Measurements from ENCODE around the gene GNPTG.

Gene GNPTG

GRCh38 chr16:1389762-1390161 lies 38.0 kb downstream of the GNPTG start:
- CTCF ChIA-PET: no interaction called here
- peaks cover 11% of the 10 kb centered on the region for H3K36me3 Mint-ChIP-seq
- no peaks in the 10 kb centered on the region for H3K27me3 Mint-ChIP-seq
- no peak for DNase-seq
- H3K4me1 Mint-ChIP-seq: no peaks in the 10 kb centered on the region
- H3K4me3 Mint-ChIP-seq: no peak overlapping the region
- no peak overlapping the region for H3K27ac Mint-ChIP-seq
- H3K9me3 Mint-ChIP-seq: no peaks in the 10 kb centered on the region

GRCh38 chr16:1390239-1390779 lies 38.6 kb downstream of the GNPTG start:
- no peaks in the 10 kb centered on the region for H3K4me1 Mint-ChIP-seq
- H3K36me3 Mint-ChIP-seq: peaks cover 9% of the 10 kb centered on the region
- DNase-seq: no peak
- no peak overlapping the region for H3K27ac Mint-ChIP-seq
- no peaks in the 10 kb centered on the region for H3K9me3 Mint-ChIP-seq
- CTCF ChIA-PET: no interaction called here
- H3K27me3 Mint-ChIP-seq: no peaks in the 10 kb centered on the region
- H3K4me3 Mint-ChIP-seq: no peak overlapping the region

GRCh38 chr16:1392826-1393225 lies 41.1 kb downstream of the GNPTG start:
- Mint-ChIP-seq H3K27me3 (no peaks in the 10 kb centered on the region), H3K4me3 (no peak overlapping the region), H3K27ac (no peak overlapping the region), H3K36me3 (peaks cover 12% of the 10 kb centered on the region), H3K9me3 (no peaks in the 10 kb centered on the region), H3K4me1 (no peaks in the 10 kb centered on the region)
- no peak for DNase-seq
- CTCF ChIA-PET: no interaction called here

- Mint-ChIP-seq H3K9me3 (no peaks in the 10 kb centered on the region), H3K27me3 (no peaks in the 10 kb centered on the region), H3K4me1 (no peaks in the 10 kb centered on the region), H3K4me3 (no peak overlapping the region), H3K36me3 (peaks cover 12% of the 10 kb centered on the region), H3K27ac (no peak overlapping the region)
- no peak for DNase-seq
- CTCF ChIA-PET: no interaction called here
Measured at GRCh38 chr16:1393613-1394176, 42.0 kb downstream of the GNPTG start.

- CTCF ChIA-PET: no interaction called here
- H3K4me1 Mint-ChIP-seq: no peaks in the 10 kb centered on the region
- no peak overlapping the region for H3K27ac Mint-ChIP-seq
- no peak for DNase-seq
- no peak overlapping the region for H3K4me3 Mint-ChIP-seq
- H3K27me3 Mint-ChIP-seq: no peaks in the 10 kb centered on the region
- peaks cover 12% of the 10 kb centered on the region for H3K36me3 Mint-ChIP-seq
- H3K9me3 Mint-ChIP-seq: no peaks in the 10 kb centered on the region
Measured at GRCh38 chr16:1394367-1394951, 42.7 kb downstream of the GNPTG start.

GRCh38 chr16:1395444-1396031 lies 43.8 kb downstream of the GNPTG start:
- Mint-ChIP-seq H3K9me3 (no peaks in the 10 kb centered on the region), H3K27me3 (no peaks in the 10 kb centered on the region), H3K4me3 (no peak overlapping the region), H3K36me3 (peaks cover 10% of the 10 kb centered on the region), H3K4me1 (no peaks in the 10 kb centered on the region), H3K27ac (no peak overlapping the region)
- CTCF ChIA-PET: no interaction called here
- no peak for DNase-seq

GRCh38 chr16:1397779-1398178 lies 46.0 kb downstream of the GNPTG start:
- H3K4me1 Mint-ChIP-seq: no peaks in the 10 kb centered on the region
- no peak for DNase-seq
- H3K27ac Mint-ChIP-seq: no peak overlapping the region
- no peaks in the 10 kb centered on the region for H3K9me3 Mint-ChIP-seq
- H3K27me3 Mint-ChIP-seq: no peaks in the 10 kb centered on the region
- CTCF ChIA-PET: no interaction called here
- H3K36me3 Mint-ChIP-seq: peaks cover 13% of the 10 kb centered on the region
- no peak overlapping the region for H3K4me3 Mint-ChIP-seq

GRCh38 chr16:1398351-1398750 lies 46.6 kb downstream of the GNPTG start:
- CTCF ChIA-PET: no interaction called here
- H3K27ac Mint-ChIP-seq: no peak overlapping the region

GRCh38 chr16:1398826-1399581 lies 47.3 kb downstream of the GNPTG start:
- CTCF ChIA-PET: no interaction called here
- DNase-seq: no peak
- no peak overlapping the region for H3K4me3 Mint-ChIP-seq
- H3K9me3 Mint-ChIP-seq: no peaks in the 10 kb centered on the region
- peaks cover 15% of the 10 kb centered on the region for H3K36me3 Mint-ChIP-seq
- H3K4me1 Mint-ChIP-seq: no peaks in the 10 kb centered on the region
- no peak overlapping the region for H3K27ac Mint-ChIP-seq
- no peaks in the 10 kb centered on the region for H3K27me3 Mint-ChIP-seq

More at GRCh38 chr16:1398351-1398750, 46.6 kb downstream of the GNPTG start:
- DNase-seq: no peak
- Mint-ChIP-seq H3K27me3 (no peaks in the 10 kb centered on the region), H3K36me3 (peaks cover 13% of the 10 kb centered on the region), H3K9me3 (no peaks in the 10 kb centered on the region), H3K4me1 (no peaks in the 10 kb centered on the region), H3K4me3 (no peak overlapping the region)

- H3K27ac Mint-ChIP-seq: no peak overlapping the region
- DNase-seq: no peak
- no peaks in the 10 kb centered on the region for H3K27me3 Mint-ChIP-seq
- H3K9me3 Mint-ChIP-seq: no peaks in the 10 kb centered on the region
- CTCF ChIA-PET: interaction anchor here (0.6 kb wide), 1 partner anchor 101 kb away, joined by 3 read pairs; no protein-coding TSS in a partner anchor
- no peak overlapping the region for H3K4me3 Mint-ChIP-seq
- no peaks in the 10 kb centered on the region for H3K4me1 Mint-ChIP-seq
- peaks cover 15% of the 10 kb centered on the region for H3K36me3 Mint-ChIP-seq
Measured at GRCh38 chr16:1401061-1401757, 49.5 kb downstream of the GNPTG start.

- DNase-seq: no peak
- H3K9me3 Mint-ChIP-seq: no peaks in the 10 kb centered on the region
- H3K36me3 Mint-ChIP-seq: peaks cover 13% of the 10 kb centered on the region
- H3K4me3 Mint-ChIP-seq: no peak overlapping the region
- CTCF ChIA-PET: no interaction called here
- H3K27me3 Mint-ChIP-seq: no peaks in the 10 kb centered on the region
- no peaks in the 10 kb centered on the region for H3K4me1 Mint-ChIP-seq
- peak overlapping the region; percentile 64 for H3K27ac Mint-ChIP-seq
Measured at GRCh38 chr16:1401758-1402154, 50.0 kb downstream of the GNPTG start.

GRCh38 chr16:1403036-1403435 lies 51.3 kb downstream of the GNPTG start:
- Mint-ChIP-seq H3K4me1 (peaks cover 5% of the 10 kb centered on the region), H3K27me3 (no peaks in the 10 kb centered on the region), H3K27ac (no peak overlapping the region), H3K36me3 (peaks cover 14% of the 10 kb centered on the region), H3K4me3 (no peak overlapping the region), H3K9me3 (no peaks in the 10 kb centered on the region)
- CTCF ChIA-PET: no interaction called here
- DNase-seq: no peak

- CTCF ChIA-PET: interaction anchor here (1.1 kb wide), 1 partner anchor 40 kb away, joined by 3 read pairs; no protein-coding TSS in a partner anchor
- no peak for DNase-seq
- Mint-ChIP-seq H3K4me3 (no peak overlapping the region), H3K4me1 (peaks cover 10% of the 10 kb centered on the region), H3K9me3 (no peaks in the 10 kb centered on the region), H3K36me3 (peaks cover 14% of the 10 kb centered on the region), H3K27ac (no peak overlapping the region), H3K27me3 (no peaks in the 10 kb centered on the region)
Measured at GRCh38 chr16:1403733-1404132, 52.0 kb downstream of the GNPTG start.

GRCh38 chr16:1407753-1408152 lies 56.0 kb downstream of the GNPTG start:
- Mint-ChIP-seq H3K9me3 (no peaks in the 10 kb centered on the region), H3K36me3 (peaks cover 14% of the 10 kb centered on the region), H3K27ac (no peak overlapping the region), H3K4me1 (peaks cover 24% of the 10 kb centered on the region), H3K4me3 (peak overlapping the region; percentile 39), H3K27me3 (no peaks in the 10 kb centered on the region)
- CTCF ChIA-PET: no interaction called here
- no peak for DNase-seq

All from activated naive CD4-positive, alpha-beta T cell treated with anti-CD3 and anti-CD28 coated beads, Interleukin-2, amount 10 ng/mL, durations not matched to agents 7 days and 5 days (primary cell).